GM10266 (cell line): ENCODE results near the gene HPDL.

Experiments used
- DNase-seq: peaks from one replicate; pipeline ENCODE4 v3.0.0; 2012; ENCODE audit errors: extremely low spot score
- CTCF ChIP-seq: IDR thresholded peaks from 2 replicates; pipeline ENCODE4 v1.5.1; 2012; ENCODE audit warnings: mild to moderate bottlenecking, low read depth; ENCODE audit not compliant: control insufficient read depth, insufficient read depth; ENCODE audit errors: missing control alignments

Gene HPDL

GRCh38 chr1:45373573-45373972 lies 46.9 kb downstream of the HPDL start:
- TF ChIP-seq CTCF: no peak
- DNase-seq: no peak

GRCh38 chr1:45375104-45376090 lies 48.7 kb downstream of the HPDL start:
- no peak for DNase-seq
- TF ChIP-seq CTCF: no peak

GRCh38 chr1:45378184-45378583 lies 51.5 kb downstream of the HPDL start:
- TF ChIP-seq CTCF: no peak
- DNase-seq: no peak
